Karpas-422 (cell line): ENCODE measurements around the gene TAF3. TPM values are rescaled to one million over a fixed set of nuclear protein-coding genes. Genes with fewer than 3 reads are reported as not detected.

ENCODE experiments used
- DNase-seq: peaks from one replicate; pipeline ENCODE4 v3.0.0-alpha.2; 2015
- H2AFZ ChIP-seq: fragments of 200-600 bp; sonication (generic); 2 replicates; pipeline ENCODE4 v1.6.1; 2014; ENCODE audit warnings: antibody characterized with exemption, low read length, mixed read lengths
- H3K27ac ChIP-seq: fragments of 200-600 bp; sonication (generic); 2 replicates; pipeline ENCODE4 v1.5.1; 2014; ENCODE audit warnings: mild to moderate bottlenecking, low read length, moderate library complexity
- H3K27me3 ChIP-seq: fragments of 200-600 bp; sonication (generic); 2 replicates; pipeline ENCODE4 v1.6.1; 2014; ENCODE audit warnings: low read length, mixed read lengths
- H3K36me3 ChIP-seq: fragments of 200-600 bp; sonication (generic); 2 replicates; pipeline ENCODE4 v1.6.1; 2014; ENCODE audit warnings: low read length, mixed read lengths; ENCODE audit not compliant: insufficient read depth
- H3K4me1 ChIP-seq: fragments of 200-600 bp; sonication (generic); 2 replicates; pipeline ENCODE4 v1.6.1; 2014; ENCODE audit warnings: mild to moderate bottlenecking, low read length, mixed read lengths
- H3K4me2 ChIP-seq: fragments of 200-600 bp; sonication (generic); 2 replicates; pipeline ENCODE4 v1.6.1; 2014; ENCODE audit warnings: low read length, low read depth, mild to moderate bottlenecking; ENCODE audit not compliant: poor library complexity, severe bottlenecking
- H3K4me3 ChIP-seq: fragments of 200-600 bp; sonication (generic); 2 replicates; pipeline ENCODE4 v1.5.1; 2014; ENCODE audit warnings: mild to moderate bottlenecking, antibody characterized with exemption, low read length, mixed read lengths
- H3K79me2 ChIP-seq: fragments of 200-600 bp; sonication (generic); 2 replicates; pipeline ENCODE4 v1.6.1; 2014; ENCODE audit warnings: mild to moderate bottlenecking, low read length, mixed read lengths
- H3K9ac ChIP-seq: fragments of 200-600 bp; sonication (generic); 2 replicates; pipeline ENCODE4 v1.6.0; 2014; ENCODE audit warnings: low read length
- H3K9me2 ChIP-seq: fragments of 200-600 bp; sonication (generic), shearing (Covaris generic); replicated peaks from 2 replicates; pipeline ENCODE4 v1.6.0; 2014; ENCODE audit warnings: mild to moderate bottlenecking, low read length, moderate library complexity; ENCODE audit not compliant: insufficient read depth
- H3K9me3 ChIP-seq: fragments of 300-700, 200-600 bp; sonication (generic); 2 replicates; pipeline ENCODE4 v1.6.1; 2014; ENCODE audit warnings: low read length, mixed read lengths
- H4K20me1 ChIP-seq: fragments of 200-600 bp; sonication (generic); 2 replicates; pipeline ENCODE4 v1.6.1; 2014; ENCODE audit warnings: mild to moderate bottlenecking, antibody characterized with exemption, low read length, low read depth; ENCODE audit not compliant: insufficient read depth
- total RNA-seq: library from RNA; depleted of rRNA; stranded (reverse); fragments of >200 nt; shearing (Covaris generic); gene quantifications from 2 replicates; pipeline ENCODE4 v1.2.3, GENCODE V29; 2014; ENCODE audit warnings: low replicate concordance

Gene TAF3
- total RNA-seq, 1 experiment from 2014 or later, result 4.5 TPM

DNA sequence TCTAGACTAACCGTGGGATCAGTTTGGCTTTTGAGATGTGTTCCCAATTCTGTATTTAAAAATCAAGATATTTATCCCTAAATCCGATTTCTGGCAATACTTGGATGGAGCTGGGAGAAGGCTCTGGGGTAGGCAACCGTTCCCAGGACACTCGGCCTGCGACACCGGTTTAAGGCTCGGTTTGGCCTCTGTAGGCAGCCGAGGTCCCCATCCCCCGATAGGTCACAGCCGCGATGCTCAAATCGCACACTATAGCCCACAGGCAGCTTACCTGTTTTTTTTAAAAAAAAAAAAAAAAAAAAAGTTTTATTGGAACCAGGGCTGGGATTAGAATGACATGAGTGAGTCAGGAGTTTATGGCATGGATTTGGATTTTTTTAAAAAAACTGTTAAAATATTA, 729 bp upstream of the TAF3 start:
- no peaks in the 10 kb centered on the region for H3K9me2 ChIP-seq
- H3K27me3 ChIP-seq, result no peaks in the 10 kb centered on the region
- H3K9me3 ChIP-seq, result no peaks in the 10 kb centered on the region
- H2AFZ ChIP-seq, result peak overlapping the region; percentile 99; the same call in 1 of the 2 replicates
- no peaks in the 10 kb centered on the region; the same call in 1 of the 2 replicates for H4K20me1 ChIP-seq
- no peak for DNase-seq
- H3K79me2 ChIP-seq, result peaks cover 40% of the 10 kb centered on the region
- peak overlapping the region; percentile 73 for H3K9ac ChIP-seq
- peaks cover 24% of the 10 kb centered on the region for H3K4me1 ChIP-seq
- H3K36me3 ChIP-seq, result no peaks in the 10 kb centered on the region
- H3K27ac ChIP-seq, result no peak overlapping the region
- peak overlapping the region; percentile 82 for H3K4me3 ChIP-seq
- H3K4me2 ChIP-seq, result peak overlapping the region; percentile 86

DNA sequence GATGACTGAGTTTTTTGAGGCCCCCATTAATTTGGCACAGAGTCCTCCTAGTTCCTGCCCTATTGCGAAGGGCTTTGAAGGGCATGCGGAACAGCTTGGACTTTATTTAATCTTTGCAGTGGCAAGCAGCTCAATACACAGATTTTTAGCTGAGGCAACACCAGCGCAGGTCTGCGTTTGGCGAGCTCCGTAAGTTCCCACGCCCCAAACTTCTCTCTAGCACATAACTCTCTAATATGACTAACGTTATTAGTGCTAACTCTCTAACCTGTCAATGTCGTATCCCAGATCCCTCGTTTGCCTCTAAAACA, 366 bp upstream of the TAF3 start:
- peaks cover 43% of the 10 kb centered on the region for H3K79me2 ChIP-seq
- H4K20me1 ChIP-seq, result no peaks in the 10 kb centered on the region; the same call in 1 of the 2 replicates
- H3K9me2 ChIP-seq, result no peaks in the 10 kb centered on the region
- H3K9me3 ChIP-seq, result no peaks in the 10 kb centered on the region
- H3K4me1 ChIP-seq, result peaks cover 24% of the 10 kb centered on the region
- H3K36me3 ChIP-seq, result no peaks in the 10 kb centered on the region
- H3K27me3 ChIP-seq, result no peaks in the 10 kb centered on the region
- peak overlapping the region; percentile 86 for H3K4me2 ChIP-seq
- peak overlapping the region; percentile 82 for H3K4me3 ChIP-seq
- no peak overlapping the region for H3K27ac ChIP-seq
- no peak for DNase-seq
- H3K9ac ChIP-seq, result peak overlapping the region; percentile 73
- peak overlapping the region; percentile 99 for H2AFZ ChIP-seq

DNA sequence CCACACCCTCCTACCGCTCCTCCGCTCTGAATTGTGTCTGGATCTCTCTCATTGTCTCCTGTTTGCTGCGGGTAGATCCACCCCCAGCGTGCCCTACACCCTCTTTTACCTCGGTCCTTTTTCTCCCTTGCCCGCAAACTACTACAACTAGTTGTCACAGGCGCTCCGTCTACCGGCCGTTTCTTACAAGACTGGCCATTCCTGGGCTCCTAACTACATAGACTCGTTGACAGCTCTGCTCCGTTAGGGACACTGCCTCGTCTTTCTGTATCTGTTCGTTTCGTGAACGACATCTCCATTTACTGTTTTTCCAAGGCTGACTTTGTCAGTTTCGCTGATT, 786 bp downstream of the TAF3 start:
- no peaks in the 10 kb centered on the region for H3K9me3 ChIP-seq
- peak overlapping the region; percentile 73 for H3K9ac ChIP-seq
- peaks cover 46% of the 10 kb centered on the region for H3K79me2 ChIP-seq
- peak overlapping the region; percentile 88; the same call in 1 of the 2 replicates for H2AFZ ChIP-seq
- peaks cover 24% of the 10 kb centered on the region for H3K4me1 ChIP-seq
- peak; percentile 56 for DNase-seq
- H3K4me3 ChIP-seq, result peak overlapping the region; percentile 82
- no peaks in the 10 kb centered on the region; the same call in 1 of the 2 replicates for H4K20me1 ChIP-seq
- no peaks in the 10 kb centered on the region for H3K9me2 ChIP-seq
- H3K27ac ChIP-seq, result no peak overlapping the region
- peak overlapping the region; percentile 86 for H3K4me2 ChIP-seq
- no peaks in the 10 kb centered on the region for H3K27me3 ChIP-seq
- H3K36me3 ChIP-seq, result no peaks in the 10 kb centered on the region

DNA sequence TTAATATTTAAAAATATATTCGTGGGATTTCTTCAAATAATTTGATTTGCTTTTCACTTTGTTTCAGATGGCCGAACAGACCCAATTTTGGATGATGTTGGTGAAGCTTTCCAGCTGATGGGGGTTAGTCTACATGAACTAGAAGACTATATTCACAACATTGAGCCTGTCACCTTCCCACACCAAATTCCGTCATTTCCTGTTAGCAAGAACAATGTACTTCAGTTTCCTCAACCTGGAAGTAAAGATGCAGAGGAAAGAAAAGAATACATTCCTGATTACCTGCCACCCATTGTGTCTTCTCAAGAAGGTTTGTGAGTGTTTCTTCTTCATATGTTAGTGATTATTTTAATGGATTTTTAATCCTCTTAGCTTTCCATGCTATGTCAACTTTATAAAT, 5.9 kb downstream of the TAF3 start:
- H3K27ac ChIP-seq, result no peak overlapping the region
- H3K36me3 ChIP-seq, result peaks cover 10% of the 10 kb centered on the region; the same call in 1 of the 2 replicates
- no peaks in the 10 kb centered on the region for H3K27me3 ChIP-seq
- no peak overlapping the region for H3K4me3 ChIP-seq
- peaks cover 64% of the 10 kb centered on the region for H3K79me2 ChIP-seq
- no peak overlapping the region for H3K4me2 ChIP-seq
- no peaks in the 10 kb centered on the region for H4K20me1 ChIP-seq
- no peaks in the 10 kb centered on the region for H3K9me2 ChIP-seq
- no peaks in the 10 kb centered on the region for H3K9me3 ChIP-seq
- no peak overlapping the region for H3K9ac ChIP-seq
- DNase-seq, result no peak
- peaks cover 13% of the 10 kb centered on the region for H3K4me1 ChIP-seq
- no peak overlapping the region for H2AFZ ChIP-seq

DNA sequence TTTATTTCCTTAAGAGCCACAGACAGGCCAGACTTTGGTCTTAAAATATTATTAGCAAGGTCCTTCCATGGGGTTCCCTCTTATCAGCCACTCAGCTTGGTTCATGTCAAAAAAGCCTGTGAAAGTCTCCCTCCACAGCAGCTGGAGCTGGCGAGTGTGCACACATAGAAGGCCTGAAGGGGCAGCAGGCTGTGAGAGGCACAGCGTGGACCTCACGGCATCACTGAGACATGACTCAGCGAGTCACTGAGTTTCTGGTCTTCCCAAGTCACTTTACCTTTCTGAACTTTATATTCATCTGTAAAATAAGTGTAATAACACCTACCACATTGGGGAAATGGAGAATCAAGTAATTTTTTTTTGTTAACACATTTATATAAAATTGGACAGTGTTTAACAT, 8.7 kb downstream of the TAF3 start:
- Histone ChIP-seq H3K79me2 (peaks cover 58% of the 10 kb centered on the region), H3K9me2 (no peaks in the 10 kb centered on the region), H3K36me3 (peaks cover 10% of the 10 kb centered on the region; the same call in 1 of the 2 replicates), H4K20me1 (no peaks in the 10 kb centered on the region), H3K9me3 (no peaks in the 10 kb centered on the region), H3K4me2 (no peak overlapping the region), H3K27me3 (no peaks in the 10 kb centered on the region), H3K9ac (no peak overlapping the region), H2AFZ (no peak overlapping the region), H3K4me1 (no peaks in the 10 kb centered on the region), H3K27ac (no peak overlapping the region), H3K4me3 (no peak overlapping the region)
- no peak for DNase-seq

DNA sequence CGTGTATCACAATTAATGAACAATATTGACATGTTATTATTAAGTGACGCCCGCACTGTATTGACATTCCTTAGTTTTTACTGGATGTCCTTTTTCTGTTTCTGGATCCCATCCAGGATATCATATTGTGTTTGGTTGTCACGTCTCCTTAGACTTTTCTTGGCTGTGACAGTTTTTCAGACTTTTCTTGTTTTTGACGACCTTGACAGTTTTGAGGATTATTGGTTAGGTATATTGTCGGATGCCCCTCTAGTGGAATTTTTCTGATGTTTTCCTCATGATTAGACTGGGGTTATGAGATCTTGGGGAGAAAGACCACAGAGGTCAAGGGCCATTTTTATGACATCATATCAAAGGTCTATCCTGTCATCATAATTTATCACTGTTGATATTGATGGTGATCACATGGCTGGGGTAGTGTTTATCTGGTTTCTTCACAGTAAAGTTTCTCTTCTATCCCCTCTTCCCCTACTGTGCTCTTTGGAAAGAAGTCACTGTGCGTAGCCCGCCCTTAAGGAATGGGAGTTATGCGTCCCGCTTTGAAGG, 11.1 kb downstream of the TAF3 start:
- Histone ChIP-seq H3K4me3 (no peak overlapping the region), H3K9me3 (no peaks in the 10 kb centered on the region), H4K20me1 (no peaks in the 10 kb centered on the region), H3K4me1 (no peaks in the 10 kb centered on the region), H3K27ac (no peak overlapping the region), H3K27me3 (no peaks in the 10 kb centered on the region), H3K9me2 (no peaks in the 10 kb centered on the region), H3K79me2 (peaks cover 68% of the 10 kb centered on the region), H2AFZ (no peak overlapping the region), H3K36me3 (peaks cover 10% of the 10 kb centered on the region; the same call in 1 of the 2 replicates), H3K4me2 (no peak overlapping the region), H3K9ac (no peak overlapping the region)
- no peak for DNase-seq

DNA sequence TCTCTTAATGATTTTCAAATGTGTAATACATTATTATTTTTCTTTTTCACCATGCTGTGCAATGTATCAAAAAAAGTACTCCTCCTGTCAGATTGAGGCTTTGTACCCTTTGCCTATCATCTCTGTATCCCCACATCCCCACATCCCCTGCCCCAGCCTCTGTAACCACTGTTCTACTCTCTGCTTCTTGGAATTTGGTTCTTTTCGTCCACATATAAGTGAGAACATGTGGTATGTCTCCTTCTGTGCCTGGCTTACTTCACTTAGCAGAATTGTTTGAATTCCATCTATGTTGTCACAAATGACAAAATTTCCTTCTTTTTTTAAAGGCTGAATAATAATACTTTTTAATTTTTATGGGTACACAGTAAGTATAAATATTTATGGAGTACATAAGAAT, 13.8 kb downstream of the TAF3 start:
- no peak for DNase-seq
- no peaks in the 10 kb centered on the region for H3K9me2 ChIP-seq
- no peaks in the 10 kb centered on the region for H4K20me1 ChIP-seq
- H3K79me2 ChIP-seq, result peaks cover 83% of the 10 kb centered on the region
- no peaks in the 10 kb centered on the region for H3K9me3 ChIP-seq
- H3K36me3 ChIP-seq, result no peaks in the 10 kb centered on the region
- H3K4me1 ChIP-seq, result no peaks in the 10 kb centered on the region
- no peaks in the 10 kb centered on the region for H3K27me3 ChIP-seq
- H3K4me3 ChIP-seq, result no peak overlapping the region
- no peak overlapping the region for H3K9ac ChIP-seq
- H3K27ac ChIP-seq, result no peak overlapping the region
- no peak overlapping the region for H2AFZ ChIP-seq
- H3K4me2 ChIP-seq, result no peak overlapping the region

DNA sequence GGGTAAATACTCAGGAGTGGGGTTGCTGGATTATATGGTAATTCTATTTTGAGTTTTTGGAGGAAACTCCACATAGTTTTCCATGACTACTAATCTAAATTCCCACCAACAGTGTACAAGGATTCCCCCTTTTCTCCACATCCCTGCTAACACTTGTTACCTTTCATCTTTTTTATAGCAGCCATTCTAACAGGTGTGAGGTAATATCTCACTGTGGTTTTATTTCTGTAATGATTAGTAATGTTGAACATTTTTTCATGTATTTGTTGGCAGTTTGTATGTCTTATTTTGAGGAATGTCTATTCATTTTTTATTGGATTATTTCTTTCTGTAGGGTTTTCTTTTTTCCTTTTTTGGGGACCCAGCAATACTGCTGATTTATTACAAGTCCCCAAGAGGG, 14.9 kb downstream of the TAF3 start:
- Histone ChIP-seq H2AFZ (no peak overlapping the region), H3K4me1 (no peaks in the 10 kb centered on the region), H3K9me2 (no peaks in the 10 kb centered on the region), H4K20me1 (no peaks in the 10 kb centered on the region), H3K4me3 (no peak overlapping the region), H3K9me3 (no peaks in the 10 kb centered on the region), H3K79me2 (peaks cover 82% of the 10 kb centered on the region), H3K27ac (no peak overlapping the region), H3K36me3 (no peaks in the 10 kb centered on the region), H3K27me3 (no peaks in the 10 kb centered on the region), H3K4me2 (no peak overlapping the region), H3K9ac (no peak overlapping the region)
- DNase-seq, result no peak

DNA sequence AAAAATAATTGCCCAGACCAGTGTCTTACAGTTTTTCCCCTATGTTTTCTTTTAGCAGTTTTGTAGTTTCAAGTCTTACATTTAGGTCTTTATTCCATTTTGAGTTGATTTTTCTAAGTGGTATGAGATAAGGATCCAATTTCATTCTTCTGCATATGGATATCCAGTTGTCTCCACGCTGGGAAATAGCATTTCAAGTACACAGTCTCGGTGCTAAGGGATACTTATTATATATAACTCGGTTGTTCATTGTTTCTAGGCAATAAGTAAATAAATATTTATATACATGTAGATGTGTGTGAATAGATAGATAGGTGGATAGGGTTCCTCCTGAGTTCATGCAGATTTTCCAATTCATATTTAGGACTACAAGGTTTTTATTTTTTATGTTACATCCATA, 16.0 kb downstream of the TAF3 start:
- Histone ChIP-seq H3K9ac (no peak overlapping the region), H3K9me3 (no peaks in the 10 kb centered on the region), H3K4me2 (no peak overlapping the region), H3K27ac (no peak overlapping the region), H3K4me3 (no peak overlapping the region), H2AFZ (no peak overlapping the region), H3K4me1 (no peaks in the 10 kb centered on the region), H3K79me2 (peaks cover 82% of the 10 kb centered on the region), H3K36me3 (no peaks in the 10 kb centered on the region), H3K9me2 (no peaks in the 10 kb centered on the region), H3K27me3 (no peaks in the 10 kb centered on the region), H4K20me1 (no peaks in the 10 kb centered on the region)
- no peak for DNase-seq
